Activated CD8-positive, alpha-beta memory T cell treated with anti-CD3 and anti-CD28 coated beads, Interleukin-2, amount 50 U/mL, for 24 hours (primary cell): Measurements from ENCODE around the gene CAB39L.
"Not testable (repeated sequence)": the region's sequence is repeated elsewhere in the genome, so short reads cannot be mapped to it uniquely, and the experiment has no call there.

Experiments
- DNase-seq: peaks from one replicate; pipeline ENCODE4 v3.0.0-alpha.2; 2020; ENCODE audit errors: extremely low read depth

CAB39L gene

DNA sequence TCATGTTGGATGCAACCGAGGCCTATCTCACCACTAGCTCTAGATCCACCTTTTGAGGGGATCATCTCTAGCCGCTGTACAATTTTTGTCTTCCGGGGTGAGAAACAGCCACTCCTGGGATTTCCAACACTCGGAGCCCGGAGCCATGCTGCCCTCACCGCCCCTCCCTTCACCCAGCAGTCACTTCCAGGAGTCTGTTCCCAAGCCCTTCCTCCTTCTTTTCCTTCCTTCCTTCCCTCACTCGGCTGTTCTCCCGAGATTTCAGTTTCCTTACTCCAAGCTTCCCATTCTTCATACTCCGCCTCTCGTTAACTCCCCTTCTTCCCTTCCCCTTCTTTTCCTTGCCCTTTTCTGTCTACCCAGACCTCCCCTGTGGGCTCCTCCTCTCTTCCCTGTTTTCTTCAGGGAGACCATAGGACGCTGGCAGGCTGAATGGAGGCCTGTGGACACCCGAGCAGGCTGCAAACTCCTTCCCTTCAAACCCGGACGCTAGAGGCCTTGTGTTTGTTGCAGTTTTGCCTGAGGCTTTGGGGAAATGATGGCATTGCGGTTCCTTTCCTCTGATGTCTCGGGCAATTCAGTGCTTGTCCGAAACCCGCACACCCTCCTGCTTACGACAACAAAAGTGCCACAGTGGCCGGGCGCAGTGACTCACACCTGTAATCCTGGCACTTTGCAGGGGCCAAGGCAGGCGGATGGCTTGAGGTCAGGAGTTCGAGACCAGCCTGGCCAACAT is 96.0 kb downstream of the CAB39L start:
- DNase-seq: no peak

DNA sequence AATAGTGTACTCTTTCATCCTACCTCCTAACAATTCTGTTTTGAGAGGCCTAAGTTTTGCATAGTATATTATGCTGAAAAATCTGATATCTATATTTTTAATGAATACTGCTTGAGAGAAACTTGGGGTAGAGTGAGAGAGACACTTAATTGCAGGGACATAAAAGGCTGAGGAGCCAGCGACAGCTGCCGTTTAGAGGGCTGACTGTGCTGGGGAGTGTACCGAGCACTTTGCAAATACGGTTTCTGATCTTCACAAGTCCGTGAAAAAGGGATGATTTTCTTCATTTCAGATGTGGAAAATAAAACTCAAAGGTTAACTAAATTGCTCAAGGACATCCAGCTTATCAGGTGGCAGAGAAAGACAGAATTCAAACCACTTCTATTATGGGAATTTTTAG is 97.4 kb downstream of the CAB39L start:
- no peak for DNase-seq

DNA sequence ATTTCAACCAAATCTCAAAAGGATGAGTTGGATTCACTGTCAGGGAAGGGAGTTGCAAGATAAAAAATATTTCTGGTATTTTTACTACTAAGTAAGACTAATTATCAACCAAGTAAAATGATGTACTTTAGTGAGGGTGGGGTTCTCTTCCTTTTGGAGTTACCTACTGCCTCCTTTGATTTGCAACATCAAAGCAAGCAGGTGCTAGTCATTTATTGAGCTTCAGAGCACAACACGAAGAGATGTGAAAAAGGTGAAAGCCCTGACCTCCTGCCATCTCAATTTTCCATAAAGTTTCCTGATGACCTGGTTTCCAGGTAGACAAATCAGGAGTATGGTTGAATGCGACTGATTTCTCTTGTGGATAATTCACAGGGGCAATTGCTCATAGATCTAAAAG is 100.1 kb downstream of the CAB39L start:
- no peak for DNase-seq

DNA sequence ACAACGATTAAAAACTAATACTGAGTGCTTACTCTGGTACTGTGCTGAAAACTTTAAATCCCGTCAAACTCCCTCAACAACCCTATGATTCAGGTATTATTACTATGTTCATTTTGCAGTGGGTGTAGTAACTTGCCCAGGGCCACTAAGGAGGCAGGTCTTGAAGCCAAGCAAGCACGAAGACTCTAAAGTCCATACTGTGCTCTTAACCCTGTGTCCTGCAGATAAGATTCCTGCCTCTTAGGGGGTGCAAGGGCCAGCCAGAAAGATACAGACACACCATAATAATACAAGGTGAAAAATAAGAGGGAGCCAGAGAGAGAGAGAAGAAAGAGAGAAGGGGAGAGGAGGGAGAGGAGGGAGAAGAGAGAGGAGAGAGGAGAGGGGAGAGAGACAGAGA is 100.6 kb downstream of the CAB39L start:
- DNase-seq: no peak

DNA sequence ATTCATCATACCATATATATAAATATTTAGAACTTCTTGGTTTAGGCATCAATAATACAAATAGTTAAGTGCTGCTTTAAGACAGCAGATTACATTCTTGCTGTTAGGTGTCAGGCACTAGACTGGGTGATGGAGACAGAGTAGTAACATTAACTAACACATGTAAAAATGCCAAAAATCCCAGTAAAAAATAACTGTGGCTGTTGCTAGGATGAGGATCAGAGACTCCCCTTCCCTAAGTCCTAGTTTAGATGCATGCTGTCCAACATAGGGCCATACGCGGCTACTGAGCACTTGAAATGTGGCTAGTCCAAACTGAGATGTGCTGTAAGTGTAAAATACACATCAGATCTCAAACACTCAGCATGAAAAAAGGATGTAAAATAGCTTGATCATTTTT is 101.4 kb downstream of the CAB39L start:
- DNase-seq: no peak

DNA sequence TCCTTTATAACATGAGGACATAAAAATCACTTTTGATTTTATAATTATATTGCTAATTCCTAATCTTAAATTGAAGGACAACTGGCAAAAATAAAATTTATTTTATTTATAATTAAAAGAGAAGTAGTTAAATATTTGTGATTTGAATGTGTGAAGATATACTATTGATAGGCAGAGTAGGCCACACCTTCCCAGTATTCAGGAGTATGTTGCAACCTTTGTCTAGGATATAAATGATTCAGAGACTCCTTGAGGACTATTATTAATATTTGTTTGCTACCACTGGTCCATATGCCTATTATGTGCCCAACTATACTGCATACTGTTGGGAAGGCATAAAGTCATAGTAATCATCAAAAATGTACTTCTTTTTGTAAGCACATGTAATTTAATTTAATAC is 101.9 kb downstream of the CAB39L start:
- DNase-seq: no peak

DNA sequence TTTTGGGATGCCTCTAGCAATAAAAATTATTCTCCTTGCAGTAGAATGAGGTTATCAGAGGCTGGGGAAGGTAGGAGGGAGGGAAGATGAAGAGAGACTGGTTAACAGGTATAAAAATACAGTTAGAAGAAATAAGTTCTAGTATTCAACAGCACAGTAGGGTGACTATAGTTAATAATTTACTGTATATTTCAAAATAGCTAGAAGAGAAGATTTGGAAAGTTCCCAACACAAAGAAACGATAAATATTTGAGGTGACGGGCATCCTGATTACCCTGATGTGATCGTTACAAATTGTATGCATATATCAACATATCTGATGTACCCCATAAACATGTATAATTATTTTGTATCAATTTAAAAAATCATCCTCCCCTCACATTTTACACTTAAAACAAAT is 102.3 kb downstream of the CAB39L start:
- no peak for DNase-seq

DNA sequence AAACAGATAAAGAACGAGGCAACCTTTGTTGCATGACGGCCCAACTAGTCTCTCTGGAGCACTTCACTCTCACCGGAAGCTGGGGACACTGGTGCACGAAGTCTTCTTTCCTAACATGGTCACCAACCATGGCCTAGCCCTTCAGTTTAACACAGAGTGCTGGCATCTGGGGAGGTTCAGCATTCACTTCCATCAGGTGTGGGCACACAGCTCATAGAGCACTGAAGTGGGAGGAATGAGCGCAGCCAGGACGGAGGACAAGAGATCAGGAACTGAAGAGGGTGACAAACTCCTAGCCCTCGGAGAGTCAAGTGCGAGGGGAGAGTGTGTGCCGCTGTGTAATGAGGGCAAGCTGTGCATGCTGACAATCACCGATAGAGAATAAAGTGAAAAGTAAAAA is 103.7 kb downstream of the CAB39L start:
- no peak for DNase-seq

DNA sequence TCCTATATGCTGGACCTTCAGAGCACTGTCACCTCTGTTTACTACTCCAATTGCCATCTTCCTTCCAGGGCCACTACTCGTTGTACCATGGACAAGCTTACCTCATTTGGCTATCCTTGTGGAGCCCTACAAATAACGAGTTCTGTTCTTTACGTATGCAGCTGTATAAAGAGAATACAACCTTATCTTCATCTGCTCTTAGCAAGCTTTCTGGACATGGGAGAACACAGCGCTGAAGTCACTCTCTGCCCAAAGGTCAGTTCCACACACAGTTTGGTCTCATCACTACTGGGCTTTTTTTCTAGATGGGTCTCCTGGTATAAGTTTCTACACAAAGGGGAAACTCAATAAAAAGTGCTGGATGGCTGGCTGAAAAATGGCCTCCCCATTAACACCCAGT is 107.2 kb downstream of the CAB39L start:
- no peak for DNase-seq

DNA sequence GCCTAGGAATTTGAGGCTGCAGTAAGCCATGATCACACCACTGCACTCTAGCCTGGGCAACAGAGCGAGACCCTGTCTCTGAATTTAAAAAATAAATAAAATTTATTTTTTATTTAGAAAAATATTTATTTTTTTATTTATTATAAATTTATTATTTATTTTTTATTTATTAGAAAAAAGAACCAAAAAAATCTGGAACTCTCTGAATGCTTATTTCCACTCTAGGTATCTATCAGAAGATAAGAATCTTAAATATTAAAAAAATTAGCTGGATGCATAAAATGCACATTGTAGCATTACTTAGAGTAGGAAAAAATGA is 113.4 kb downstream of the CAB39L start:
- DNase-seq: no peak

DNA sequence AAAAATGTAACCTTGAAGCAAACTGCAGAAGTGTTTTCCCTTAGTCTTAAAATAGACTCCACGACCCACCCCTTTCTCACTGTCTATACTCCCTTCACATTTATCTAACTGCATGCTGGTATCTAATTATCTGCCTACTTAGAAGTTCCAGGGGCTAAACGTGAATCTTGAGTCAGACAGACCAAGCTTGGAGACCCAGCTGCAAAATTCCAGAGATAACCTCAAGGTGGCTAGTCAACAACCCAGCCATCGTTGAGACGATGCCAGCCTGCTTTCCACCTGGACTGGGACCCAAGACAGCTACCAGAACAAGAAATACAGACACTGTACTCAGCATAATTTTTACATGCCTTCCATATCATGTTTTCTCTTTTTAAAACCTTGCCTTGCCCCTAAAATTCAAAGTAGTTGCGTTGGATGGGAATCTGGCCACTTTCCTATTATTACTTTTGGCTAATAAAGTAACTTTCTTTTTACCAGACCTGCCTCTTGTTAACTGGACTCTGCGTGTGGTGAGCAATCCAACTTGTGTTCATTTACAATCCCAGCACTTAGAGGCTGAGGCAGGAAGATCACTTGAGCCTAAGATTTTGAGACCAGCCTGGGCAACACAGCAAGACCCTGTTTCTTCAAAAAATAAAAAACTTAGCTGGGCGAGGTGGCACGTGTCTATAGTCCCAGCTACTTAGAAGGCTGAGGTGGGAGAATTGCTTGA is 113.9 kb downstream of the CAB39L start:
- DNase-seq: no peak

DNA sequence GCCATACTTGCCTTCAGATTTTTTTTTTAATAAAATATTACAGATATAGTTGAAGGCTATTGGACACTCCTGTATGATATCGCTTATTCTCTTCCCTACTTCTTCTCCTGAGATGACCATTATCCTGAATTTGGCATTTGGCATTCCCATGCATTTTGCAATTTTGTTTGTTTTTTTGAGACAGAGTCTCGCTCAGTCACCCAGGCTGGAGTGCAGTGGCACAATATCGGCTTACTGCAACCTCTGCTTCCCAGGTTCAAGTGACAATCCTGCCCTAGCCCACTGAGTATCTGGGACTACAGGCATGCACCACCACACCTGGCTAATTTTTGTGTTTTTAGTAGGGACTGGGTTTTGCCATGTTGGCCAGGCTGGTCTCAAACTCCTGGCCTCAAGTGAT is 116.7 kb downstream of the CAB39L start:
- not testable (repeated sequence) for DNase-seq

DNA sequence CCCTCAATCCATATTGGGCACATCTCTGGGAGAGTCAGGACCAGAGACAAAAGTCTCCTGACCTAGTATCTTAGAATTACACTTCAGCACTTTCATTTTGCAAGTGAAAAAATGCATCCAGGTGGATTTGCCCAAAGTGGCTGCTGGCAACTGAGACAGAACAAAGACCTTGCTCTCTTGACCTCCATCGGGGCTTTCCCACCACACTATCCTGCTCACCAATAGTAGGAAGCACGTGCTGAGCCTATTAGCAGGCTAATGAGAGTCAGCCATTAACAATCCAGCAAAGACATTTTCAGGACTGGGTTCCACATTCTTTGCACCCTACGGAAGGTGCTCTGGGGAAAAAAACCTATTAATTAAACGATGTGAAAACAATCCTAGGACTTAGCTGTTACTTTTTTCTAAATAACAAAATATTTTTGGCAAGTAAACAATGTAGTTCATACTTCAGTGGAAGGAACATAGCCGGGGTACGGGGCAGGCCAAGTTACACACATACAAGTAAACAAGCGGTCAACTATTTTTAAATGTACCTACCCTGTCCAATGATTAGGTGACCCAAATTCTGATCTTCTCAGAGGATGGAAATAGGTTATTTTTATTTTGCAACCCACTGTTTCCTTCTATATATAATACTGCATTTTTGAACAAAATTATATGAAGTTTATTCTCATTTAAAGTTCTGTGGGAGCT is 117.5 kb downstream of the CAB39L start:
- DNase-seq: no peak

DNA sequence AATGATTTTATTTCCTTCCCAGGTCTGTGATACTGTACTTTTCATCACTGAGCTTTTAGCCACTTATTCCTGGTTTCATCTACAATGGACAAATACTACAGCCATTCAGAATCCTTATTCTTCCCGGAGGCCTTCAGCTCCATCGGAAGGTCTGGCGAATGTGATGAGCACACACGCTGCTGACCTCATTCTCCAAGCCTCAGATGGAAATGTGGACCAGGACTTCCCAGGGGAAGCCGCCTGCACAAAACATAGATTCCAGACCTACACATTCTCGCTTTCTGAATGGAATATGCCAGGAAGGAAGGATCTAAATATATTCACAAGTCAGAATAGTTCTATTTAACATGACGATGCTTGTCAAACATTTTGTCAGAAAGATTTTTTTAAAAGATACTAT is 120.5 kb downstream of the CAB39L start:
- no peak for DNase-seq

DNA sequence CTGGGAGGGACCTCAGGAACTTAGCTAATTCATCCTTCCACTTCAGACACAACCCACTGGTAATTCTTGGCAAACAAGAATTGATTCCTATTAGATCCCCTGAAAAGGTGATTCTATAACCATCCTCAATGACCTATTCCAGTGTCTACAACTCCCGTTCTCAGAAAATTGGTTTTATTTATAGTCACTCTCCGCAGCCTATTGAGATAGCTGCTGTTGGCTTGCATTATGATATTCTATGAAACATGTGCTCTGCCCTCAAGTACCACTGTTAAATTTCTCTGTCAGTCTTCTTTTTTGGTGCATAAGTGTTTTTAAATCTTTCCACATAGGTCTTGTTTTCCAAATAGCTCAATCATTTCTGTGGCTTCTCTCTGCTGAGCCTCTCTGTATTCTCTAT is 121.2 kb downstream of the CAB39L start:
- no peak for DNase-seq

DNA sequence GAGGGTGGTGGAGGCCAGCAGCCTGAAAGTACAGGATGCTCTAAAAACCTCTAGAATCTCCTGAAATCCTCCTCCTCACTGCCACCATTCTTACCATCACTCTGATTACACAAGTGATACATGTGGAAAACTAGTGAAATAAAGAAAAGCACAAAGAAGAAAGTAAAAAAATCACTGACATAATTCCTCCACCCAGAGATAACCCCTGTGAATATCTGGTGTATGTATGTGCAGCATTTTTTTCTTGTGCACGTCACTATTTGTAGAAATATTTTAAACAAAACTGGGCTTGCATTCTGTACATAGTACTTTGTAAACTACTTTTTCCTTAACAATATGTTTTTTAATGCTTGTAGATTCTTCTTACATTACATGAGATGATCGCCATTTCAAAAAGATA is 122.9 kb downstream of the CAB39L start:
- DNase-seq: no peak

DNA sequence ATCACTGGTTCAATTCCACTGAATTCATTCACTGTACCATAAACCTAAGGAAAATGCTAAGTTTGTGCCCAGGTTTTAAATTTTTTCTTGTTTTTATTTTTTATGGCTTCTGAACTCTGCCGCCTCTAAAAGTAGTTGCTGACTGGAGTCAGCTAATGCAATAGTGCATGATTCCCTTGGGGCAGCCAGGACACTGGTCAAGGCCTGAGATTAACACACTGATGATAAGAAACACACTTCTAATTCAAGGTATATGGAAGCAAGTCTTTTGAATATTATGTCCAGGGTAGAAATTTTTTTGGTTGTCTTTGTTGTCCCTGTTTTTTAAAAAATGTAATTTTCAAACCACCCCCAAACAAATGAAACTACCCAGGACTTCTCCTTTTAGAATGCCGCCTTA is 123.9 kb downstream of the CAB39L start:
- DNase-seq: no peak

DNA sequence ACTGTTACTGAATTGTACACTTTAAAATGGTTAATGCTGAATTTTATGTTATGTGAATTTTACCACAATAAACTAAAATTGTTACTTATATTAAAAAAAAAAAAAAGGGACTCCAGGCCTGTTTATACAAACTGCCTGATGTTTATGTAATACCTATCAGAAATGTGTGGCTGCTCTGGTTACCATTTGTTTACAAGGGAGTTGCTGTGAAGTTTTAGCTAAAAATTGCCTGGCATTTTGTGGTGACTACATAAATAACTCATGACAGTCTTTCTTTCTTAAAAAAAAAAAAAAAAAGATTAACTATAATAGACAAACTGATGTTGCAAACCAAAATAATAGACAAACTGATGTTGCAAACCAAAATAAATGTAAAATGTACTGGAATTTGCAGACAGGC is 124.3 kb downstream of the CAB39L start:
- DNase-seq: no peak

DNA sequence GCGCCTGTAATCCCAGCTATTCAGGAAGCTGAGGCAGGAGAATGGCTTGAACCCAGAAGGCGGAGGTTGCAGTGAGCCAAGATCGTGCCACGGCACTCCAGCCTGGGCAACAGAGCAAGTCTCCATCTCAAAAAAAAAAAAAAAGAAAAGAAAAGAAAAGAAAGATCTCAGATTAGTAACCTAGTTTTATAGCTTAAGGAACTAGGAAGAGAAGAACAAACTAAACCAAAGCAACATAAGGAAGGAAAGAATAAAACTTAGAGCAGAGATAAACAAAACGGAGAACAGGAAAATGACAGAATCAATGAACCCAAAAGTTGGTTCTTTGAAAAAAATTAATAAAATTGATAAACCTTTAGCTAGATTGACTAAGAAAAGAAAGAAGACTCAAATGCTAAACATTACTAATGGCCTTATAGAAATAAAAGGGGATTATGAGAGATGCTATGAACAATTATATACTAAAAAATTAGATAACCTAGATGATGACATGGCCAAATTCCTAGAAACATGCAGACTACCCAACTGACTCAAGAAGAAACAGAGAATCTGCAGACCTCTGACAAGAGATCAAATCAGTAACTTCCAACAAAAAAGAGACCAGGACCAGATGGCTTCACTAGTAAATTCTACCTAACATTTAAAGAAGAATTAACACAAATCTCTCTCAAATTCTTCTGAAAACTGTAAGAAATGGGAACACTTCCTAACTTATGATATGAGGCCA is 127.9 kb downstream of the CAB39L start:
- no peak for DNase-seq

DNA sequence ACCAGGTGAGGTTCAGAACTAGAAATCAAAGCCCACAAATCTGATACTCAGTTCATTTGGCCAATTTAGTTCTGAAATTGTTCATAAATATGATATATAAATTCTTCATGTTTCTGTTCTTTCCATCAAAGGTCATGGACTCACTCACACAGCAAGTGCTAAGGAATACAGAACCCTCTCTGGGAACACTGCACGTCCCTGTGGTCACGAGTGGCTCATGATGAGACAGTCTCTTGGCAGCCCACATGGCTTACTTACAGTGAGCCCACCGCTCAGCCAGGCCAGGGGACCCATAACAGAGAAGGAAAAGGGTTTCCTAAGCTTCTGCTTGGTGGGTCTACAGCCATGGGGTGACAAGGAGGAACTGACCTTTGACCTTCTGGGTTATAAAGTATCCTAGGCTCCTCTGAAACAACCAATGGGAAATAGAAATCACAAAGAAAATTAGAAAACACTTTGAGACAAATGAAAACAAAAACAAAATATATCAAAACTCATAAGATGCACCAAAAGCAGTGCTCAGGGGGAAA is 128.8 kb downstream of the CAB39L start:
- no peak for DNase-seq

DNA sequence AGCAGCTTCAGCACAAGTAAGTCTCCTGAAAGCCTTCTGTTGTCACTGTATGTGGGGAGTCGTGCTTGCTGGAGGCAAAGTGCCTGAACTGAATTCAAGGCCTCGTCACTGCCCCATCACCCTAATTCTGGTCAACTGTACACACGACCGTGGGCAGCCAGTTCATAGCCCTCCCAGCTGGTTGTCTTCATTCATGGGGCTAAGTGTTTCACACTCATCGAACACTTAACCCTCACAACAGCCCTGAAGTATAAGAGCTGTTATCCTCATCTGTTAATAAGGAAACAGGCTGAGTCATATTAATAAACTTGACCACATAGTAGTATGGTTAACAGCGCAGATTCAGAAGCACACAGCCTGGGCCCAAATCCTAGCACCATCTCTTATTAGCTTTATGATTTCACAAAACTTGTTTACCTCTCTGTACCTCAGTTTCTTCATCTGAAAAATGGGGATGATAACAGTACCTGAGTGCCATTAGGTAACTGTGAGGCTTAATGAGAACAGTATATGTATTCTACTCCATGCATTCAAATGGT is 129.5 kb downstream of the CAB39L start:
- DNase-seq: no peak

DNA sequence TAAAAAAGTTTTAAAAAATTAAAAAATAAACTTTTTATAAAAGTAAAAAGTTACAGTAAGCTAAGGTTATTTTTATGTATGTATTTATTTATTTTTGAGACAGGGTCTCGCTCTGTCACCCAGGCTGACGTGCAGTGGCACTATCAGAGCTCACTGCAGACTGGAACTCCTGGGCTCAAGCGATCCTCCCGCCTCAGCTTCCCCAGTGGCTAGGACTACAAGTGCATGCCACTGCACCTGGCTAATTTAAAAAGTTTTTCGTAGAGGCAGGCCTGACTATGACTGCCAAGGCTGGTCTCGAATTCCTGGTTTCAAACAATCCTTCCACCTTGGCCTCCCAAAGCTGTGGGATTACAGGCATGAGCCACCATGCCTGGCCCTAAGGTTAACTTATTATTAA is 132.0 kb downstream of the CAB39L start:
- DNase-seq: no peak
